Neutrophil (primary cell): Measurements from ENCODE around the gene UBE2A.

ENCODE experiments used
- H3K27ac ChIP-seq: fragments of 200-600 bp; sonication (generic); 2 replicates; pipeline ENCODE4 v1.5.1; 2016; ENCODE audit warnings: mild to moderate bottlenecking, moderate library complexity
- H3K27me3 ChIP-seq: fragments of 200-600 bp; sonication (generic); 2 replicates; pipeline ENCODE4 v1.6.0; 2016; ENCODE audit warnings: mild to moderate bottlenecking
- H3K36me3 ChIP-seq: fragments of 200-600 bp; sonication (generic); 2 replicates; pipeline ENCODE4 v1.5.1; 2017
- H3K4me1 ChIP-seq, 2 experiments: fragments of 200-600 bp in 1 of 2; sonication (generic) in 1 of 2; 1 replicate in 1 of 2; 2 replicates in 1 of 2; pipeline versions ENCODE4 v1.5.1 to v1.6.1; 2013 to 2016; ENCODE audit warnings: low read depth in 1 of 2, low read length in 1 of 2, mild to moderate bottlenecking in 1 of 2, moderate library complexity in 1 of 2; ENCODE audit not compliant: control insufficient read depth in 1 of 2, insufficient read depth in 1 of 2
- H3K4me3 ChIP-seq, 2 experiments: fragments of 200-600 bp in 1 of 2; sonication (generic) in 1 of 2; 1 replicate in 1 of 2; 2 replicates in 1 of 2; pipeline ENCODE4 v1.5.1; 2013 to 2016; ENCODE audit warnings: low read depth in 1 of 2, low read length in 1 of 2, mild to moderate bottlenecking in 1 of 2, moderate library complexity in 1 of 2
- H3K9me3 ChIP-seq: fragments of 200-600 bp; sonication (generic); 2 replicates; pipeline ENCODE4 v1.5.1; 2016
- TF ChIP-seq, protein P1 (sequence below): fragments of 200-600 bp; sonication (generic); IDR thresholded peaks from 2 replicates; pipeline ENCODE4 v1.5.1; 2016; ENCODE audit warnings: antibody characterized with exemption

Gene UBE2A

DNA sequence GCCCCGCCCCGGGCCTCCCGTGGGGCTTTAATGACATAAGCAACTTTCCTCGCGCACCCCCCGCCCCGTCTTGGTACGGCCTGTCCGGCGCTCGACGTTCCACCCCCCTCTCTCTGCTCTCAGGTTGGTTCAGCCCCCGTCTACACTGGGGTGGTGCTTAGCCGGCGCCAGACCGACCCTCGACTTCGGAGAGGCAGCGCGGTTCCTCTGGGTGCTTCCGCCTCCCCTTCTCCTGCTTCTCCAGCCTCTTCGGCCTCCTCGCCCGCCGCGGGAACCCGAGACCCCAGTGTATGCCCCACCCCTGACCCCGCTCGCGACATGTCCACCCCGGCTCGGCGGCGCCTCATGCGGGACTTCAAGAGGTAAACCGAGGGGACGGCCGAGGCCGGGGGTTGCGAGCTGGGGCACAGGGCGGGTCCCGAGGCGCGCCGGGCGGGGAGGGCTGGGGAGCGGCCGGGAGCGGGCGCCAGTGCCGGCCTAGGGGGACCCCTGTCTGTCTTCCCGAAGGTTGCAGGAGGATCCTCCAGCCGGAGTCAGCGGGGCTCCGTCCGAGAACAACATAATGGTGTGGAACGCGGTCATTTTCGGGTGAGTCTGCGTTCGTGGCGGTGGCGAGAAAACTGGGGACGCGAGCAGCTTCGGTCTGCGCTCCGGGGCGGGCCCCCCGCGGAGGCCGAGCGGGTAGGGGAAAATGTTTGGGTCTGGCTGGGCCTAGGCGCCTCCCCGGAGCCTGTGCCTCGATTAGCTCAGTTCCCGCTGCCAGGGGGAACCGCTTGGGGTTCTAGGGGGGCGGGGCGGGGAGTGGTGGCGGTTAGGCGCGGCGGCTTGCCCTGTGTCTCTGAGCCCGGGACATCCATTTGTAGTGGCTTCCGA lies at the start of gene UBE2A:
Gene UBE2A, plus strand, starts transcription at position 170 of the 873 bp plus-strand sequence. Its CDS starts 149 bp downstream, at position 319.
- H3K27ac ChIP-seq = peak within 1 kb of the TSS; percentile 93
- no peaks in the 10 kb centered on the region for H3K9me3 ChIP-seq

DNA sequence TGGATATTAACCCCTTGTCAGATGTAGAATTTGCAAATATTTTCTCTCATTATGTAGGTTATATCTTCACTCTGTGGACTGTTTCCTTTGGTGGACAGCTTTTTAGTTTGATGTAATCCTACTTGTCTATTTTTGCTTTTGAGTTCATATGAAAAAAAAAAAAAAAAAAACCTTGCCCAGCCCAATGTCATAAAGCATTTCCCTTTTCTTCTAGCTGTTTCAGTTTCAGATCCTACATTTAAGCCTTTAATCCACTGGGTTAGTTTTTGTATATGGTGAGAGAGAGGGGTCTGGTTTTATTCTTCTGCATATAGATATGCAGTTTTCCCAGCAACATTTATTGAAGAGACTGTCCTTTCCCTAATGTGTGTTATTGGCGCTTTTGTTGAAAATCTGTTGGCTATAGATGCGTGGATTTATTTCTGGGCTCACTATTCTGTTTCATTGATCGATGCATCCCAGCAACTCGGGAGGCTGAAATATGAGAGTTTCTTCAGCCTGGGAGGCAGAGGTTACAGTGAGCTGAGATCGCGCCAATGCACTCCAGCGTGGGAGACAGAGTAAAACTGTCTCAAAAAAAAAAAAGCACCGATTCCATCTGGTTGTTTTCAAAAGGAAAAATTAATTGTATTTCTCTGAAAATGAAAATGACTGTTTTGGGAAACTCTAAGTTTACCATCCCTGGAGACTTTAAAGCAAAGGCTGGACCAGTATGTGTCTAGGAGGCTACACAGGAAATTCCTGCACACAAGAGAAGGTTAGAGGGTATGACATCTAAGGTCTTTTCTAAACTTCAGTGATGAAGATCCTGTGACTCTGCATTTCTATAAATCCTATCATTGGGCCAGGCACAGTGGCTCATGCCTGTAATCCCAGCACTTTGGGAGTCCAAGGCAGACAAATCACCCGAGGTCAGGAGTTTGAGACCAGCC lies 44.8 kb upstream of the UBE2A start:
- H3K4me1 ChIP-seq = no peaks in the 10 kb centered on the region
- TF ChIP-seq, protein P1, sequence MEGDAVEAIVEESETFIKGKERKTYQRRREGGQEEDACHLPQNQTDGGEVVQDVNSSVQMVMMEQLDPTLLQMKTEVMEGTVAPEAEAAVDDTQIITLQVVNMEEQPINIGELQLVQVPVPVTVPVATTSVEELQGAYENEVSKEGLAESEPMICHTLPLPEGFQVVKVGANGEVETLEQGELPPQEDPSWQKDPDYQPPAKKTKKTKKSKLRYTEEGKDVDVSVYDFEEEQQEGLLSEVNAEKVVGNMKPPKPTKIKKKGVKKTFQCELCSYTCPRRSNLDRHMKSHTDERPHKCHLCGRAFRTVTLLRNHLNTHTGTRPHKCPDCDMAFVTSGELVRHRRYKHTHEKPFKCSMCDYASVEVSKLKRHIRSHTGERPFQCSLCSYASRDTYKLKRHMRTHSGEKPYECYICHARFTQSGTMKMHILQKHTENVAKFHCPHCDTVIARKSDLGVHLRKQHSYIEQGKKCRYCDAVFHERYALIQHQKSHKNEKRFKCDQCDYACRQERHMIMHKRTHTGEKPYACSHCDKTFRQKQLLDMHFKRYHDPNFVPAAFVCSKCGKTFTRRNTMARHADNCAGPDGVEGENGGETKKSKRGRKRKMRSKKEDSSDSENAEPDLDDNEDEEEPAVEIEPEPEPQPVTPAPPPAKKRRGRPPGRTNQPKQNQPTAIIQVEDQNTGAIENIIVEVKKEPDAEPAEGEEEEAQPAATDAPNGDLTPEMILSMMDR = no peak
- H3K36me3 ChIP-seq = no peaks in the 10 kb centered on the region
- H3K27me3 ChIP-seq = no peaks in the 10 kb centered on the region
- no peak overlapping the region for H3K4me3 ChIP-seq
- no peak overlapping the region for H3K27ac ChIP-seq
- H3K9me3 ChIP-seq = no peaks in the 10 kb centered on the region

More for the DNA sequence above, at the start of gene UBE2A:
- TF ChIP-seq, protein P1 = no peak
- Histone ChIP-seq H3K4me3 (peak within 1 kb of the TSS; percentile 77), H3K27me3 (no peaks in the 10 kb centered on the region), H3K36me3 (no peaks in the 10 kb centered on the region), H3K4me1 (peaks cover 17 to 18% of the 10 kb centered on the region in 2 experiments)

DNA sequence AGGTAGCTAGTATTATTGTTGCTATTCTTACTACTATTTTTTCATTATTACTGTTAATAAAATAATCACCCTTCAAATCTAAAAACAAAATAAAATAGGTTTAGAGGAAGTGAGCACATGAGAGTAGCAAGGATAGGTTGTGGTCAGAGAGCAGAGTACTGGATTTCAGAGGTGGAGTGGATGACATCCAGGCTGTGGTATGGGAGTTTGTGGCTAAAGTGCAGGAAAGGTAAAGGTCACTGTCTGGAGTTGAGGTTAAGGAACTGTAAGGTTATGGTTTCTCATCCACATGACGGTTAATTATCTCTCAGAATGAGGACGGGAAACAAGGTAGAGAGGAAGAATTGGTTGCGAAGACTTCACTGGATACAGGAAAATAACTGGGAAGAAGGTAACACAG lies 36.9 kb upstream of the UBE2A start:
- Histone ChIP-seq H3K9me3 (no peaks in the 10 kb centered on the region), H3K27me3 (no peaks in the 10 kb centered on the region), H3K4me3 (no peak overlapping the region), H3K36me3 (peaks cover 7% of the 10 kb centered on the region), H3K27ac (no peak overlapping the region), H3K4me1 (no peaks in the 10 kb centered on the region)
- TF ChIP-seq, protein P1 = no peak

GRCh38 chrX:119539872-119540271 lies 34.5 kb upstream of the UBE2A start:
- Histone ChIP-seq H3K36me3 (peaks cover 7% of the 10 kb centered on the region), H3K9me3 (no peaks in the 10 kb centered on the region)
- TF ChIP-seq, protein P1 = no peak

DNA sequence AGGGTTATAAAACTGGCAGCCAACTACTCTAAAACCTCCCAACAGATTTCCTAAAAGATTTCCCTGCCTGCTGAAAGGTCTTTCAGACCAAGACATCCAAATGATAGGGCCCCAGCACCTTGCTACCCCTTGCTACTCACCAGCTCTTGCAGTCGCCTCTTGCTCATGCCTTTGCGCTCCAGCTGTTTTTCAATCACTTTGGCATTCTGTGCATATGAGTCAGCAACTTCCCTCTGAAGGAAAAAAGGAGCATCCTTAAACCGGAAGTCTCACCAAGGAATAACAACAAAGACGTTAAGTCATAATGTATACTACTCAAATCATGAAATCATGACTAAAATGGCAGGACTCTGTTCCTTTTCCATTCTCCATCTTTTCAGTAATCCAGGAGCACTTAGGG lies 33.2 kb upstream of the UBE2A start:
- Histone ChIP-seq H3K36me3 (peaks cover 7% of the 10 kb centered on the region), H3K9me3 (no peaks in the 10 kb centered on the region), H3K4me3 (no peak overlapping the region), H3K27ac (no peak overlapping the region), H3K27me3 (no peaks in the 10 kb centered on the region), H3K4me1 (no peaks in the 10 kb centered on the region)
- TF ChIP-seq, protein P1 = no peak

More at GRCh38 chrX:119539872-119540271, 34.5 kb upstream of the UBE2A start:
- Histone ChIP-seq H3K4me1 (no peaks in the 10 kb centered on the region), H3K27me3 (no peaks in the 10 kb centered on the region), H3K4me3 (no peak overlapping the region), H3K27ac (no peak overlapping the region)
